Naive thymus-derived CD8-positive, alpha-beta T cell (primary cell): Measurements from ENCODE around the gene DTX4. TPM values are rescaled to one million over a fixed set of nuclear protein-coding genes. Genes with fewer than 3 reads are reported as not detected.

Source experiments
- ATAC-seq, 2 donors: fragments of 150-1000 bp; cut with Tn5 transposase in 1 of 2; sonication (Bioruptor Pico), chemical (Tn5 transposase) in 1 of 2; 1 replicate in 1 of 2; 2 replicates in 1 of 2; pipeline ENCODE4 v1.10.0; 2021; ENCODE audit warnings: mild to moderate bottlenecking in 2 of 2, moderate library complexity in 2 of 2
- POLR2A ChIA-PET: fragments of 350-600 bp; sonication (Branson Sonifier 250); formaldehyde crosslinking; loops from one replicate; lab custom pipeline; 2021; ENCODE audit warnings: antibody characterized with exemption; lab: Charles Lee
- DNase-seq, 10 donors: peaks; one replicate each; pipeline versions ENCODE4 v3.0.0 to v3.0.0-alpha.2; 2020 to 2022
- H3K27ac Mint-ChIP-seq, 10 donors: one replicate each; pipeline ENCODE4 v1.8.0; 2020 to 2022; ENCODE audit warnings: mild to moderate bottlenecking in 10 of 10, mixed read lengths in 10 of 10, moderate library complexity in 4 of 10, inconsistent platforms in 1 of 10
- H3K27me3 Mint-ChIP-seq, 5 donors: one replicate each; pipeline ENCODE4 v1.8.0; 2021 to 2022; ENCODE audit warnings: mixed read lengths in 5 of 5
- H3K36me3 Mint-ChIP-seq, 3 donors: one replicate each; pipeline ENCODE4 v1.8.0; 2020 to 2022; ENCODE audit warnings: mixed read lengths in 3 of 3, mild to moderate bottlenecking in 2 of 3, inconsistent platforms in 1 of 3
- H3K4me1 Mint-ChIP-seq, 4 donors: one replicate each; pipeline ENCODE4 v1.8.0; 2021 to 2022; ENCODE audit warnings: mixed read lengths in 4 of 4
- H3K4me3 Mint-ChIP-seq, 10 donors: one replicate each; pipeline ENCODE4 v1.8.0; 2020 to 2022; ENCODE audit warnings: mild to moderate bottlenecking in 10 of 10, mixed read lengths in 10 of 10, moderate library complexity in 6 of 10, inconsistent platforms in 1 of 10
- H3K9me3 Mint-ChIP-seq, 9 donors: one replicate each; pipeline ENCODE4 v1.8.0; 2020 to 2022; ENCODE audit warnings: mixed read lengths in 9 of 9, mild to moderate bottlenecking in 3 of 9, inconsistent platforms in 1 of 9, moderate library complexity in 1 of 9
- polyA plus RNA-seq, 3 donors: library from polyadenylated mRNA; unstranded; fragments of 300-500 nt; fragmentation: Illumina TruSeq; gene quantifications; one replicate each; pipeline ENCODE4 v1.2.3, GENCODE V29; 2021
- total RNA-seq, 8 experiments: library from RNA in 2 of 8; stranded (reverse) in 2 of 8; gene quantifications; one replicate each; pipeline ENCODE4 v1.2.3 and lab custom pipeline; 2021 to 2026

The DTX4 gene
- total and polyA plus RNA-seq, 5 experiments from 2014 or later, result 0.02 to 3.5 (median 0.64) TPM

DNA sequence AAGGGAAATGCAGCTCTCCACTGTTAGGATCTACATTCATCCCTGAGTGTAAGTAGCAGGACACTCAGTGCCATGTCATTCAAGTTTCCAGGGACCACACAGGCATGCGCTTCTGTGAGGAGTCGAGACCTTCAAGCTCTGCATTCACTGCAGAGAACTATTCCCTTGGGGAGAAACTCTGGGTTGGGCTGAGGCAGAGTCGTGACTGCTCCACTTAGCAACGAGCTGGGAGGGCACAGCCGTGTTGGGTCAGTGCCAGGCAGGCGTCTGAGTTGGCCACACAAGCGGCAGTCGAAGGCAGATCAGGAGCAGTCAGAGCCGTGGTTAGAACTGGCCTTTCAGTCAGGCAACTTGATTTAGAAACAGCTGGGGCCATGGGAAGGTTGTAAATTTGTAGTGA, 26.1 kb downstream of the DTX4 start:
- no peak overlapping the region for H3K27ac Mint-ChIP-seq
- peaks cover 0 to 9% (median 3%) of the 10 kb centered on the region in 3 donors for H3K36me3 Mint-ChIP-seq
- H3K4me3 Mint-ChIP-seq, result no peak overlapping the region
- DNase-seq (no peak), ATAC-seq (no peak)
- POLR2A ChIA-PET, result no interaction called here
- H3K4me1 Mint-ChIP-seq, result peaks cover 0 to 48% (median 7%) of the 10 kb centered on the region in 4 donors
- no peaks in the 10 kb centered on the region for H3K9me3 Mint-ChIP-seq
- peaks cover 0 to 2% (median 0%) of the 10 kb centered on the region in 5 donors for H3K27me3 Mint-ChIP-seq

DNA sequence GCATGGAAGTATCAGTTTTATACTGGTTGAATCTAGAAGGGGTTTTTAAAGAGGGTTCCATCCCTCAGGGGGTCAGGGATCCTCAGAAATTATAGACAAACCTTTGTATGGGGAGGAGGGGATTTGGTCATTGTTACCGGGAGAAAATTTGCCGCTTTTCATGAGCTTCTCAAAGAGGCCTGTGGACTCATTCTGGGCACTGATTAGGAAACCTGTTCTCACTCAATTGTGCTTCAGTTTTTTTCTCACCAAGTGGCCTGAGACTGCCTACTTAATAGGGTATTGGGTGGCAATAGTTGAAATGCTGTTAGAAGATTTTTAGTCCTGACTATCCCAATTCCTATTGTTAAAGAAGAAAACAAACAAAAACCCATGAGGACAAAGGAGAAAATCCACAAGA, 26.8 kb downstream of the DTX4 start:
- ATAC-seq (no peak), DNase-seq (no peak)
- Mint-ChIP-seq H3K4me3 (no peak overlapping the region), H3K36me3 (peaks cover 0 to 9% (median 3%) of the 10 kb centered on the region in 3 donors), H3K27ac (no peak overlapping the region), H3K9me3 (no peaks in the 10 kb centered on the region), H3K4me1 (peaks cover 0 to 48% (median 7%) of the 10 kb centered on the region in 4 donors), H3K27me3 (peaks cover 0 to 2% (median 0%) of the 10 kb centered on the region in 5 donors)
- POLR2A ChIA-PET, result no interaction called here

DNA sequence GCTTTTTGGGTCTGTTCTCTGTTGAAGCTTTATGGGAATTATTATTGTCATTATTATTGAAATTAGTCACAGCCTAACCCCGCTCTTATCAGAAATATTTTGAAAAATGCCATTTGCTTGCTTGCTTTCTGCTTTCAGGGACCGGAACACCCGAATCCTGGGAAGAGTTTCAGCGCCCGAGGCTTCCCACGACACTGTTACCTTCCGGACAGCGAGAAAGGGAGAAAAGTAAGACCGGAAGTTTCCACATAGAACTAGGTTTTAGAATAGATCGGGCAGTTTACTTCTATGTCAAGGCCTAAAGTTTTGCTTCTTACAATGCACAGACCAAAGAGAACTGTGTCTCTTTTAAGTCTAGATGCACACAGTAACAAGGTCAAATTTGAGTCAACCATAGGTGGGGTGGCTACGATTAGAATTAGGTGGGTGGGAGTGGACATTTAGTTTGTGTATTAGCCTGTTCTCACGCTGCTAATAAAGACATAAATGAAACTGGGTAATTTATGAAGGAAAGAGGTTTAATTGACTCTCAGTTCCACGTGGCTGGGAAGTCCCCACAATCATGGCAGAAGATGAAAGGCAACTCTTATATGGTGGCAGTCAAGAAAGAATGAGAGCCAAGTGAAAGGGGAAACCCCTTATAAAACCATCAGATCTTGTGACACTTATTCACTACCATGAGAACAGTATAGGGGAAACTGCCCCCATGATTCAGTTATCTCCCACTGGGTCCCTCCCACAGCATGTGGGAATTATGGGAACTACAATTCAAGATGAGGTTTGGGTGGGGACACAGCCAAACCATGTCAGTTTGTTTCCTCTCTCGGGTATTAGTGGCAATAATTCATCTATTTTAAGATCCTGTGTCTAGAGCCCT, 27.9 kb downstream of the DTX4 start:
- H3K4me1 Mint-ChIP-seq, result peaks cover 0 to 52% (median 7%) of the 10 kb centered on the region in 4 donors
- H3K36me3 Mint-ChIP-seq, result peaks cover 0 to 9% (median 3%) of the 10 kb centered on the region in 3 donors
- peak overlapping the region in 1 of 10 donors; percentile 23 for H3K27ac Mint-ChIP-seq
- no peak overlapping the region for H3K4me3 Mint-ChIP-seq
- no peaks in the 10 kb centered on the region for H3K9me3 Mint-ChIP-seq
- no peak for DNase-seq
- ATAC-seq, result peak in 1 of 2 donors; percentile 33
- peaks cover 0 to 2% (median 0%) of the 10 kb centered on the region in 5 donors for H3K27me3 Mint-ChIP-seq
- POLR2A ChIA-PET, result no interaction called here

DNA sequence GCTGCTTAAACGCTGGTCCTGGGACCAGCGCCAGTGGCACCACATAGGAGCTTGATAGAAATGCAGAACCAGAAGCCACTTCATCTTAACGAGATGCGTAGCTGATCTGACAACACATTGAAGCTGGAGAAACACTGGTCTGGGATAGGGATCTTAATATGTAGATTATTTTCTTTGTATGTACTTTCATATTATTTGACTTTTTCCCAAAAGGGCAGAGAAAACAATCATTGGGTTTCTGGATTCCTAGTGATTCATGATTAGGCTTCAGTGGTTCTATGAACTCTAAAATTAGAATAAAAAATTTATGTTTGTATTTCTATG, 28.5 kb downstream of the DTX4 start:
- Mint-ChIP-seq H3K27me3 (peaks cover 0 to 2% (median 0%) of the 10 kb centered on the region in 5 donors), H3K4me3 (no peak overlapping the region), H3K36me3 (peaks cover 0 to 7% (median 1%) of the 10 kb centered on the region in 3 donors), H3K9me3 (no peaks in the 10 kb centered on the region), H3K4me1 (peaks cover 0 to 54% (median 7%) of the 10 kb centered on the region in 4 donors), H3K27ac (peak overlapping the region in 1 of 10 donors; percentile 23)
- ATAC-seq (no peak), DNase-seq (no peak)
- POLR2A ChIA-PET, result no interaction called here

DNA sequence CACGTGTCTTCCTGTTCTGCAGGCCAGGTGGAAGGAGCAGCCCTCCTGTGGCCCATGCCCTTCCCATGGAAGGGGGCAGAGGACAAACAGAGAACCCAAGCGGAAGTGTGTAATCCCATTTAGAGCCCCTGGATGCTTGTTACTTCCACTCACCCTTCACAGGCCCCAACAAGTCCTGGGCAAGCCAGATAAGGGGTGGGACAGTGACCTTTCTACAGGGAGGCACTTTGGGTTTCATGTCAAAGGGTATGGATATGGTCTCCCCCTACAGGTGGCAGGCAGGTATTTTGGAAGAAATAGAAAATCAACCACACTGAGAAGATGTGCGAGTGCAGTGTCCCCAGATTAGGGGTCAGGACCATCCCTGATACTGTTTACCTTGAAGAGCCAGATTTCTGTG, 29.4 kb downstream of the DTX4 start:
- no peak for DNase-seq
- Mint-ChIP-seq H3K36me3 (peaks cover 0 to 2% (median 0%) of the 10 kb centered on the region in 3 donors), H3K27me3 (peaks cover 0 to 2% (median 0%) of the 10 kb centered on the region in 5 donors), H3K4me3 (no peak overlapping the region), H3K27ac (peak overlapping the region in 1 of 10 donors; percentile 25), H3K9me3 (no peaks in the 10 kb centered on the region), H3K4me1 (peaks cover 0 to 53% (median 4%) of the 10 kb centered on the region in 4 donors)
- ATAC-seq, result no peak
- POLR2A ChIA-PET, result no interaction called here

DNA sequence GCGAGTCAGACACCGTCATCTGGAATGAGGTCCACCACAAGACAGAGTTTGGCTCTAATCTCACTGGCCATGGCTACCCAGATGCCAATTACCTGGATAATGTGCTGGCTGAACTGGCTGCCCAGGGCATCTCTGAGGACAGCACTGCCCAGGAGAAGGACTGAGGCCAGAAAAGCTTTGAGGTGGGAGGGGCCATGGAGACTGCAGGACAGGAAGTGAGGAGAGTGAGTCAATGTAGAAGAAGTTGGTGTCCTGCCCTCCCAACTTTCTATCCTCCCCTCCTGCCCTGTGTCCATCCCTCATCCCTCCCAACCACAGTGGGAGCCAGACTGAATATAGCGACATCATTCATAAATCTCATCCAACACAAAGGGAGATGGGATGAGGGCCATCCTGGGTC, 32.8 kb downstream of the DTX4 start:
- Mint-ChIP-seq H3K36me3 (no peaks in the 10 kb centered on the region), H3K27ac (no peak overlapping the region), H3K27me3 (peaks cover 0 to 2% (median 0%) of the 10 kb centered on the region in 5 donors), H3K4me3 (no peak overlapping the region), H3K9me3 (no peaks in the 10 kb centered on the region), H3K4me1 (peaks cover 12 to 61% (median 23%) of the 10 kb centered on the region in 4 donors)
- ATAC-seq (no peak), DNase-seq (no peak)
- POLR2A ChIA-PET, result no interaction called here

DNA sequence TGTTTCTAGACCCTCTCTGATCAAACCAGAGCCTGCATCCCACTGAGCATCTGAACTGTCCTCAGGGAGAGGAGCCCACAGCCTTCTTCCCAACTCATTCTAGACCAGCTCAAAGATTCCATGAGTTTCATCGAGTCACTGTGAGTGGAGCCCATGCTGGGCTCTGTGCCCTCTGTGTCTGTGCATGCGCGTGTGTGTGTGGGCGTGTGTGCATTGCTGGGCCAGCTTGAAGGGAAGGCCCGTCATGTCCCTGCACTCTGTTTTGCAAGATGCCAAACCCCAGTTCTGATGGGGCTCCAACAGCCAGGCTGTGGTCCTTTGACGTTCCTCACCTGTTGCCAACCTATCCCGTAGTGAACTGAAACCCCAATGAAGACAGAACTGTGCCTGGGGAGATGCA, 33.7 kb downstream of the DTX4 start:
- H3K27me3 Mint-ChIP-seq, result peaks cover 0 to 2% (median 0%) of the 10 kb centered on the region in 5 donors
- no peaks in the 10 kb centered on the region for H3K36me3 Mint-ChIP-seq
- no peak overlapping the region for H3K4me3 Mint-ChIP-seq
- H3K4me1 Mint-ChIP-seq, result peaks cover 12 to 53% (median 20%) of the 10 kb centered on the region in 4 donors
- POLR2A ChIA-PET, result no interaction called here
- DNase-seq (no peak), ATAC-seq (no peak)
- H3K27ac Mint-ChIP-seq, result no peak overlapping the region
- H3K9me3 Mint-ChIP-seq, result no peaks in the 10 kb centered on the region

DNA sequence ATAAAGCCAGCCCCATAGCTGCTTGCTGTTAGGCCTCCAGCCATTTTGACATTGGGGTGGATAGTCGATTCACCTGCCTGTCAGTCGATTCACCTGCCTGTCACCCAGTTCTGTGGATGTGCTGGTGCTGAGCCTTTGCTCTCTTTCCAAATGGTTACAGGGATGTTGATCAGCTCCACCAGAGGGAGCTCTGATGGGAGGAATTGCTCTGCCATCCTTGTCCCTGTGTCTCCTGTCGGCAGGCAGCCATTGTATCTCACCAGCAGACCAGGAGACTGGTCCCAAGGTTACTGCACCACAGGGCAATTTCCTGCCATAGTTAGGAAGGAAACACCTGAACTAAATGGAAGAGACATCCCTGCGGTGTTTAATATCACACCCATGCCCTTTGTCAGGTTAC, 34.7 kb downstream of the DTX4 start:
- no peaks in the 10 kb centered on the region for H3K36me3 Mint-ChIP-seq
- ATAC-seq, result no peak
- no peaks in the 10 kb centered on the region for H3K9me3 Mint-ChIP-seq
- DNase-seq, result no peak
- H3K4me1 Mint-ChIP-seq, result peaks cover 12 to 48% (median 20%) of the 10 kb centered on the region in 4 donors
- peaks cover 0 to 2% (median 0%) of the 10 kb centered on the region in 5 donors for H3K27me3 Mint-ChIP-seq
- POLR2A ChIA-PET, result no interaction called here
- peak overlapping the region in 4 of 10 donors; percentile 7 to 91 (median 18) for H3K27ac Mint-ChIP-seq
- H3K4me3 Mint-ChIP-seq, result peak overlapping the region in 3 of 10 donors; percentile 35 to 66 (median 55)

DNA sequence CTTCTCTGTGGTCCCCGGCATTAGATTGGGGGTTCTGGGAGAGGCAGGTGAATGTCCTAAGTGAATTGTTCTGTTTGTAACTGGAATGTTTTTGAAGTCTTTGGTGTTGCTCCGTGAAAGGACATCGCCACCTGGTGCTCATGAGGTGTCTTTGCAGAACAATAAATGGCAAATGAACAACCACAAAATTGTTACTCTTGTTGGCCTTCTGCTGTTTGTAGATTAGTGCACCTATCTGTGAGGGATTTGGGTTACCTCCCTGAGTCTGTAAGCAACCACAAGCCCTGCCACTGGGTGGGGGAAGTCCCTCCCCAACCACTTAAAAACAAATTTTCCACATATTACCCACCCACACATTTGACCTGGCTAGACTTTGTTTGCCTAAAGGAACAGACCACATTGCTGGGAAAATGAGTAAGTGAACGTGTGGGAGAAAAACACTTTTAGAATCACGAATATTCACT, 36.1 kb downstream of the DTX4 start:
- H3K9me3 Mint-ChIP-seq, result no peaks in the 10 kb centered on the region
- POLR2A ChIA-PET, result interaction anchor here (1.4 kb wide), 1 partner anchor 36 kb away, joined by 3 read pairs; the partner anchor contains the start of gene DTX4
- peak overlapping the region in 8 of 10 donors; percentile 24 to 91 (median 72) for H3K27ac Mint-ChIP-seq
- H3K4me3 Mint-ChIP-seq, result peak overlapping the region; percentile 13 to 88 (median 66)
- DNase-seq, result peak in 8 of 10 donors; percentile 3 to 52 (median 35)
- no peaks in the 10 kb centered on the region for H3K27me3 Mint-ChIP-seq
- H3K36me3 Mint-ChIP-seq, result no peaks in the 10 kb centered on the region
- peaks cover 12 to 49% (median 20%) of the 10 kb centered on the region in 4 donors for H3K4me1 Mint-ChIP-seq
- ATAC-seq, result peak; percentile 75 to 79

DNA sequence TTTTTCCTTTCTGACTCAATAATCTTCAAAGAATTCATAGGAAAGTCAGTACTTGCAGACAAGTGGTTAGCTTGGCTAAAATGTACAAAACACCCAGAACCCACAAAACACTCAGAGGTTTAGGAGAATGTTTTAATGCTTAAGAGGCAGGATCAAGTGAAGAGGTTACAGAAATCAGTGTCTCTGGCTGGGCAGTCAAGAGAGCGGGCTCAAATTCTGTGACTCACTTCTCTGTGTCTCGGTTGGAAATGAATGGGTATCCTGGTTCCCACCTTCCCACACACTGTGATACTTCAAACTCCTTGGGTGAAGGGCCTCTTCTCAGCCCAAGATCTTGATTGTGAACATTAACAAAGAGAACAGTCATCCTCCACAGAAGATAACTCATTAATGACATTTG, 37.0 kb downstream of the DTX4 start:
- Mint-ChIP-seq H3K27ac (peak overlapping the region in 3 of 10 donors; percentile 18 to 86 (median 81)), H3K4me1 (peaks cover 12 to 56% (median 20%) of the 10 kb centered on the region in 4 donors), H3K4me3 (peak overlapping the region in 1 of 10 donors; percentile 88), H3K9me3 (no peaks in the 10 kb centered on the region), H3K36me3 (no peaks in the 10 kb centered on the region), H3K27me3 (no peaks in the 10 kb centered on the region)
- POLR2A ChIA-PET, result interaction anchor here (0.7 to 1.4 kb wide), 2 partner anchors 37 to 523 kb away, joined by 3 read pairs; partner anchors contain the start of gene DTX4
- DNase-seq (no peak), ATAC-seq (no peak)

DNA sequence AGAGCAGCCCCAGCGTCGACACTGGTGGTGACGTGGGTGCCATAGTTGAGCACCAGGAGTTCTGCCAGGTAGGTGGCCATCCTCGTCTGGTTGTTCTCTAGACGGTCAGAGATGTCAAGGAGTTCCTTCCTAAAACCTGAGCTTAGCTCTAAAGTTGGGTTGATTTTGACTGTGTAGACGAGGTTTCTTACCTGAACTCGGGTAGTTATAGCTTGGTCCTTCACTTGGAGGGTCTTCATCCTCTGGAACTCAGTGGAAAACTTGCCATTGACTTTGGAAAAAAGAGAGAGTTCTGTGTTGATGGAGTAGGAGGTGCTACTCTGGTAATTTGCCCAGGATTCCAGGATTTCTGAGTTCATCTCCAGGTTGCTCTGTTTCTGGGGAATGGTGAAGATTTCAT, 40.3 kb downstream of the DTX4 start:
- peak overlapping the region in 3 of 10 donors; percentile 60 to 86 (median 60) for H3K27ac Mint-ChIP-seq
- ATAC-seq, result no peak
- H3K27me3 Mint-ChIP-seq, result peaks cover 0 to 4% (median 0%) of the 10 kb centered on the region in 5 donors
- H3K36me3 Mint-ChIP-seq, result no peaks in the 10 kb centered on the region
- H3K9me3 Mint-ChIP-seq, result no peaks in the 10 kb centered on the region
- DNase-seq, result no peak
- POLR2A ChIA-PET, result interaction anchor here (1.0 kb wide), 1 partner anchor 68 kb away, joined by 3 read pairs; no protein-coding TSS in a partner anchor
- H3K4me1 Mint-ChIP-seq, result peaks cover 7 to 53% (median 17%) of the 10 kb centered on the region in 4 donors
- peak overlapping the region in 1 of 10 donors; percentile 88 for H3K4me3 Mint-ChIP-seq

DNA sequence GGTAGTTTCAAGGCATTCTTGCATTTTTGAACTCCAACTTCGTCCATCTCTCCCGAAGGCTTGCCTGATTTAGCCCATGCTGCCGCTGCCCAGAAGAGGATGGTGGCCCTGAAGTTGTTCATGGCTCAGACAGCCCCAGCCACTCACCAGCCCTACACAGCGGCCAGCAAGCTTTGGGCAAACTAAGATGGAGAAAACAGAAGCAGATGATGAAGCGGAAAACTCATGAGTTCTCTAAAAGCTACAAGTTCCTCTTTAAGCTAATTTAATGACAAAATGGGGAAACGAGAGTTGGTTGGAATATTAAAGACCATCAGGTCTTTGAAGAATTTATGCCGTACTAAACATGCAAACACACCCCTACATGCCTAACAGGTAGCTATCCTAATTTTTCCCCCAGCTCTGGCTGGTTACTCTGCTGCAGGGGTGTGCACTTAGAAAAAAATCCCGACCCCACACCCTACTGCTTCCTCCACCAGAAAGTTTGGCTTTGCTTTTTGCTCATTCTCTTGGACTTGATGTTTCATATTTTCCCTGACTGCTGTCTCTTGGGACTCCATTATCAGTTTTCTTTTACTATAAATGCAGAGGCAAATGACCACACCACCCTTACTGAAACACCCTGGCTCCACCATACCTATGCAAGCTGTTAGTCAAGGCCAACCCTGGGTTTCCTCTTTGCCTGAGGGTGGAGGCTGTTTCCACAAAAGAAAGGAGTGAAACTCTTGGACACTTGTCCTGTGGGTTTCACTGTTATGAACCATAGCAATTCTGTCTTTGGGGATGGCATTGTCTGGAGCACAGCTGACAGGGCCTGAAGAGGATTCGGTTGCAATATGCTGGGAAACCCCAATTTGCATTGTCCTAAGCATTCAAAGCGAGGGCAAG, 41.1 kb downstream of the DTX4 start, which contains the start of gene MPEG1:
Gene MPEG1, minus strand, starts transcription at position 184 of the 888 bp plus-strand sequence. Its CDS starts 62 bp downstream, at position 122.
- Mint-ChIP-seq H3K9me3 (no peaks in the 10 kb centered on the region), H3K36me3 (no peaks in the 10 kb centered on the region), H3K27me3 (peaks cover 0 to 5% (median 0%) of the 10 kb centered on the region in 5 donors), H3K4me3 (peak within 1 kb of the TSS in 2 of 10 donors; percentile 25 to 88), H3K27ac (peak within 1 kb of the TSS in 4 of 10 donors; percentile 18 to 86 (median 68)), H3K4me1 (peaks cover 2 to 52% (median 9%) of the 10 kb centered on the region in 4 donors)
- DNase-seq (no peak), ATAC-seq (no peak)
- POLR2A ChIA-PET, result interaction anchor here (1.0 kb wide), 1 partner anchor 69 kb away, joined by 3 read pairs; no protein-coding TSS in a partner anchor
